ENCODE data around the gene QKI. TPM values are rescaled to one million over a fixed set of nuclear protein-coding genes. Genes with fewer than 3 reads are reported as not detected.
"Not testable (repeated sequence)": the region's sequence is repeated elsewhere in the genome, so short reads cannot be mapped to it uniquely, and the experiment has no call there.

QKI gene
- total RNA-seq: 10 to 100 TPM; 12.9 to 31.8 TPM
- long read RNA-seq, full-length matches to known transcripts: 8 of 9 reads
- long read RNA-seq, partial matches to known transcripts: 0 of 9 reads
- long read RNA-seq, other reads (novel, unspliced or antisense): 1 of 9 reads

DNA sequence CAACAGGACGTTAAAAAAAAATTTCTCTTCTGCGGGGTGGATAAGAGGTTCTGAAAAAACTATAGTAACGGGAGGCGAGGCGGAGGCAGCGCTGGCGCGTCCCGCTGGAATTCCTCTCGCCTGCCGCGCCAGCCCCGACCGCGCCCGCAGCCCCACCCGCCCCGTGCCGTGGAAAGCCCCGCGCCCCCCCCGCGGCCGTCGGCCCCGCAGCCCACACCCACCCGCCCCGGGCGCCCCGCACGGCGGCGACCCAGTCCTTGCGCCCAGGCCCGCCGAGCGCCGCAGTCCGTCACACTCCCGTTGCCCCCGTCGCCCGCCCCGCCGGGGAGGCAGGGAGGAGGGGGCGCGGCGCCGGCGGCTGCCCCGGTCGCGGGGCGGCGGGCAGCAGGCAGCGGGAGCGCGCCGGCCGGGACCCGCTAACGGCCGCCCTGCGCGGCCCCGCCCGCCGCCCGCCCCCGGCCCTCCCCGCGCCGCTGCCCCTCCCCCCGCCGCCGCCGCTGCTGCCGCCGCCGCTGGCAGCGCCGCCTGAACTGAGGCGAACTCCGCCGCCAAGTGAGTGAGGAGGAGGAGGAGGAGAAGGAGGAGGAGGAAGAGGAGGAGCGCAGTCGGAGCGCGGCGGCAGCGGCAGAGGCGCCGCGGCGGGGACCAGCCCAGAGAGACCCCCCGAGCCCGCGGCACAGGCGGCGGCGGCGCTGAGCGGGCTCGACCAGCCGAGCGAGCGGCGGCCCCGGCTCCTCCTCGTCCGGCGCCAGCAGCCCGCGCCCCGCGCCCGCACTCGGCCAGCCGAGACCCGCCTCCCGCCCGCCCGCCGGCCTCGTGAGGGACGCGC, at the start of gene QKI:
Gene QKI (plus strand): TSS at position 602 of the 829 bp plus-strand sequence. CDS start 476 bp downstream, outside the sequence.
- peak; percentile 75 to 83 for DNase-seq
- ATAC-seq: peak; percentile 45
- intact Hi-C loops (cut with DNase I, micrococcal nuclease): no loop called here

DNA sequence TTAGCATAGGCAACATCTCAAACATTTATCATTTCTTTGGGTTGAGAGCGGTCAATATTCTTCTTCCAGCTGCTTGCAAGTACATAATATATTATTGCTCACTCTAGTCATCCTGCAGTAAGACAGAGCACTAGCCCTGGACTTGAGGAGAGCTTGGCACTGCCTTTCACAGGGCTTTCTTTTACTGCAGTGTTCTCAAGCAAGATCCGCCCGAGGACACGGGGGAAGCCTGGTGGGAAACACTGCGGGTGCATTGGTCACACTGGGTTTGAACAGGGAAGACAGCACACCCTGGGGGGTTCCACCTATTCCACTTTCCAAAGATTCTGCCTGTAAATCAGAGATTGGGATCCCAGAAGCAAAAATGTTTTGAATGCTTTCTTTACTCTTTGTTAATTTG, 48.2 kb upstream of the QKI start:
- ATAC-seq (no peak), DNase-seq (no peak)
- intact Hi-C loops (cut with DNase I, micrococcal nuclease): no loop called here

DNA sequence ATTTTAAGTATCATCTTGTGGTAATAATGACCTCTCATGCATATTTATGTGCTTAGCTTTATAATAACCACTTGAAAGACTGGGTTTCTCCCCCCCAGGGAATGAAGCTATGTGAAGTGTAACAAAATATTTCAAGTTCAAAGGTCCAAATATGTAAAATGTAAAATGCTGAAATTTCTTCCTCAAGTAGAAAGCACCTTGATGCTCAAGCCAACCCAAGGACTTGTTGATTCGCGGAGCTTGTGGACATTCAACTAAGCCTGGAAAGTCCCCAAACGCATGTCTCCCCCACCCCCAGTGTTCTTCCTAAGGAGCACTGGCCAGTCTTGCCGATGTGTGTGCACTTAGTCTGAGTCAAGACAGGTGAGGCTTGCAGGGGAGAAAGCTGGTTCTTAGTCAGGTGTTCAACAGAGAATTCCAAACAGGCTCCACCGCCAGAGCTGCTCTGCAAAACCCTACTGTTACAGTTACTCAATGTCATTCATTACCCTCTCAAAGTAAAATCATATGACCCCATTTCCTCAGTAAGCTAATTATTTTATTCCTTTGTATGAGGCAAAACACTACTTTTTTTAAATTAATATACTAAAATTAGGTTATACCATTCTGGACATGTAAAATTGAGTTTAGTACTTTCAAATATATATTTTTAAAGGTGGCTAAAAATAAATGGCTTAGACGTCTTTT, 46.9 kb upstream of the QKI start:
- DNase-seq (no peak), ATAC-seq (no peak)
- intact Hi-C loops (cut with DNase I, micrococcal nuclease): no loop called here

DNA sequence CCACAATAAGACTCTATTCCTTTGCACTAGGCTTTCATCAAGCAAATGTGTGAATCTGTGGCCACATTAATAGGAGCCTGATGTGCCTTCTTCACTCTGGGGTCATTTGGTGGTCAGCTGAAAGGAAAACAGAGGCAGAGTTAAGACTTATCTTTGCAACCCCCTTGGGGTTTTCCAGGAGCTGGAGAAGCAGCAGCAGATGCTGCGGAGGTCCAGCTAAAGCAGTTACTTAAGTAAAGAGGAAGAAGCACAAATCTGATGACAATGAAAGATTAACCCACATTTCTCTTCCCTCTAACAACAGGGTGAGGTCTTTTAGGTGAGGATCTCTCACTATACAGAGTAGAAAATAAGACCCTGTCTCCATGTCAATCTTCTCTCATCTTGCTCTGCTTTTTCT, 45.4 kb upstream of the QKI start:
- ATAC-seq: no peak
- intact Hi-C loops (cut with DNase I, micrococcal nuclease): no loop called here
- DNase-seq: no peak

DNA sequence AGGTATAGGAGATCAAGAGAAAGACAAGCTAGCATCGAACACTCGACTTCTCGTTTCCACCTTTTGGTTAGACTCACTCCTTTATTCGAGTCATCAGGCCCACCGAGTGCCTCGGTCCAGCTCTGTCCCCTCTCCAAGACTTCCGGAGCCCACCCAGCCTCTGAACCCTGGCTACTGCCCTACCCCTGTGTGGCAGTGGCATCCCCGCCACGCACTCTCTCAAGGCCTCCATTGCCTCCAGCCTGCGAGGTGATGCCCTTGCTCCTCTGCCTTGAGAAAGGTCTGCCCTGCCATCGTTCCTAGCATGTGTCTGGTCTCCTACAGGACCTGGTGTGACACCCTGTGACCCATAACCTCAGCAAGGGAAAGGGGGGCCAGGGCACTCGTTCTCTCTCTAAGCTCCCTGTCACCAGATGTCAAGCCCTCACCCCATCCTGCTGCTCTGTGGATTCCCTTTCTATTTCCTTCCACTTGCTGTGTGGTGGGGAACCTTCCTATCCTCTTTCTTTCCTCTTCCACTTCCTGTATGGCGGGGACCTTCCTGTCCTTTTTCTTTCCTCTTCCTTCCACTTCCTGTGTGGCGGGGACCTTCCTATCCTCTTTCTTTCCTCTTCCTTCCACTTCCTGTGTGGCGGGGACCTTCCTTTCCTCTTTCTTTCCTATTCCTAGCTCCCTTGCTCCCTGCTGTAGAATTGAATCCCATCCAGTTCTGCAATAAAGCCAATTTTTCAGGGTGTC, 44.7 kb upstream of the QKI start:
- intact Hi-C loops (cut with DNase I, micrococcal nuclease): no loop called here

DNA sequence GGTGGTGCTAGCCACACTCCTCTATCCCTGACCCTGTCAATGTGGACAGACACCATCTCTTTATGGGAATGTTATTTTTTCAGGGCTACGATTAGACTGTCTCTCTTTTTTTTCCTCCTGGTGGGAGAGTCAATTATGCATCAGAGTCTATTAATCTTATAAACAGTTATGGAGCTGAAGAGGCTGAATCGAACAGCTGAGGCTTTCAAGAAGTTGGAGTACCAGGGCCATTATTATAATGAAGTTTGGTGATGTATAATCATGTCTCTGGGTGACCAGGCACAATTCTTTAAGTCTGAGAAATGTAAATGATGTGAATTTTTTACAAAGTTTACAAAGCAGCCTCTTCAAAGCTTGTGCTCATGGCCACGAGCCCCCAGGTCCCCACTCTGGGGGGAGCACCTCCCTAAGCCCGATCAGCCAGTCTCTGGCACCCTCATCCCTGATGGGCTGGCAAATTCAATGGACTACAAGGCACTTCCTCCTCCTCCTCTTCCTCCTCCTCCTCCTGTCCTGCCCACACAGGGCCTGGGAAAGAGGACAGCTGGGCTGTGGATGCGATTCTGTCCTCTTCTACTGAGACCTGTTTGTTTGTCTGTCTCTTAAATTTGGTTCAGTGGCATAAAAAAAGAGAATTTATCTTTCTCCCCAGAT, 43.9 kb upstream of the QKI start:
- ATAC-seq (no peak), DNase-seq (no peak)
- intact Hi-C loops (cut with DNase I, micrococcal nuclease): no loop called here

More for the DNA sequence above, 44.7 kb upstream of the QKI start:
- DNase-seq: no peak
- no peak for ATAC-seq

DNA sequence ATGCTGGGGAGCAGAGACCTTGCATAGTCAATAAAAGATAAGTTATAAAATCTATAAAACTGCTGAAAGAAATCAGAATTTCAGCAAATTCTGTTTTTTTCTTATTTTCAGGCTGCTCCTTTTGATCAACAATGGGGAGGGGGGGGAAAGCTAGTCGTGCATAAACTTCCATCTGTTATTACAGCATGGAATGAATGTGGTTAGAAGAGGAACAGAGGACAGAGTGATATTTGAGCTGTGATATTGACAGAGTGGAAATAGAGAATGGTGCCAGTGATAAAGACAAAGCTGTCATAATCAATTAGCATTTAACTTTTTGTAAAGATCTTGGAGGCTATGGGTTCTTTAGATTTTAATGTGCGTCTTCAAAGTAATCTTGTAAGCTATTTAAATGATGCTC, 43.4 kb upstream of the QKI start:
- no peak for DNase-seq
- intact Hi-C loops (cut with DNase I, micrococcal nuclease): no loop called here
- no peak for ATAC-seq

DNA sequence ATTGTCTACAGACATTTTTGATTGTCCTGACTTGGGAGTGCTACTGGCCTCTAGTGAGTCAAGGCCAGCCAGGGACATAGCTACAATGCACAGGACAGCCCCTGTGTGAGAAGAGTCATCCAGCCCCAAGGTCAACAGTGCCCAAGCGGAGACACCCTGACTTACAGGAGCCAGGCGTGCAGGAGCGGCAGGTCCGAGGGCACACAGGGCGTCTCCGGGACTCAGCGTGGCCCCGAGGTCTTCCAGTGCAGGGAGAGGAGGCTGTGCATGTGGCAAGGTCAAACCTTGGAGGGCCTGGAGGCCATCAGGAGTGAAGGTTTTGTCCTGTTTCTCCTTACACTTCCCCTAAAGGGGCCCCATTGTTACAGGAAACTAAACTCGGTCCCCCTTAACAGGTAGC, 41.3 kb upstream of the QKI start:
- DNase-seq (no peak), ATAC-seq (no peak)
- intact Hi-C loops (cut with DNase I, micrococcal nuclease): no loop called here

DNA sequence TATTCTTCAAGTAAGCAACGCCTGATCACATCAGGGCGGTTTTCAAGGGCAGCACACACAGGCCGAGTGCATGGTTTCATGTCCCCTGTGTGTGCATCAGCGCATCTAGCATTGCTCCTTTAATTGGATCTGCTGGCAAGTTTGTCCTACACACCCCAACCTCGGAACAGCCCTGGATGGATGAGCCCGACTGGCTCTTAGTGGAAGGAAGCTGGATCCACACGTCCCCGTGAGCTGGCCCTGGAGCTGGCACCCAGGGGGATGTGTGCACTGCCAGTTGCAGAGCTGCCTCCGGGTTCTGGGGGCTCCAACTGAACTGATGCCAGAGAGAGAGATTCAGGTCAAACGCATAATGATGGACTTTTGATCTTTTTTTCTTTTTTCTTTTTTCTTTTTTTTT, 39.2 kb upstream of the QKI start:
- ATAC-seq: no peak
- intact Hi-C loops (cut with DNase I, micrococcal nuclease): no loop called here
- DNase-seq: no peak

DNA sequence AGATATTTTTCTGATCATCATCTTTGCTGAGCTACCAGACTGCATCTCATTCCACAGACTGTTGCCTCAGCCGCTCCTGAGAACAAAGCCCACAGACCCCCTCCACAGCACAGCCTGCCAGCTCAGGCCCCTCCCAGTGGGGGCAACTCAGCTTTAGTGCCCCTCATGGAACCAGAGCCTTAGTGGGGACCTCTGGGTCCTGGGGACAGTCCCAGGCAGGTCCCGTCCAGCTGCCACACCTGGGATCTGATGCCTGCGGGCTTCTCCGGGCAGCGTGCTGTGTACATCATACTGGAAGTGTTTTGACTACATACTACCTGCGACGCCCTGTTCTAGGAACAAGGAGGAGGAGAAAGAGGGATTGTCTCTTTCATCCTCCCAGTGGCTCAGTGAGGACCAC, 38.3 kb upstream of the QKI start:
- intact Hi-C loops (cut with DNase I, micrococcal nuclease): no loop called here
- no peak for DNase-seq
- ATAC-seq: no peak

DNA sequence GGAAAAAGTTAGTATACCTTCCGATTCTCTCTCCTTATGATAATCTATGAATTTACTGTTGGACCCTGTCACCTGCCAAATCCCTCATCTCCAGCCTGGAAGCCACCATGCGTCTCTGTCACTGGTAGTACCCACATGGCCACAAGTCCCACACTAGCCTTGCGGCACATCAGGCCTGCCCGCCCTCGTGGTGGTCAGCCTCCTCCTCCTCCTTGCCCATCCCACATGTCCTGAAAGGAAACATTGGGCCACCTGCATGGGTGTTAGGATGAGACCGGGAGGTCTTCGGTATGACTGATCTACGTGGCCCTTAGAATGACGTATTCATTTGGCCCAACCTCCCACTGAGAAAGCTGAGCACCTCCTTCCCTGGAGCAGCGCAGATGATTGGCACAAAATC, 37.0 kb upstream of the QKI start:
- DNase-seq (no peak), ATAC-seq (no peak)
- intact Hi-C loops (cut with DNase I, micrococcal nuclease): no loop called here

DNA sequence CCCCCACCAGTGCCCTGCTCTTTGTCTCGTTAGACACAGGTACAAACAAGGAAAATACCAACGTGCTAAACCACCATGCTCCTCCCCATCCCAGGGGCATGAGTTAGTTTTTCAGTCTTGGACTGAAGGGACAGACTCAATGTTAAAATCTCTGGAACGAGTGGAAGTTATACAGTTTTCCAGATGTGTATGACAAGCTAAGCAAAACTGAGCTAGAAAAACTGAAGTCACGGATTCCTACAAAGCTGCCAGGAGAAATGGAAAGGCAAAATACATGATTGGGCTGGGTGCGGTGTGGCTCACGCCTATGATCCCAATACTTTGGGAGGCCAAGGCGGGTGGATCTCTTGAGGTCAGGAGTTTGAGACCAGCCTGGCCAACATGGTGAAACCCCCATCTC, 34.3 kb upstream of the QKI start:
- DNase-seq (no peak), ATAC-seq (no peak)
- intact Hi-C loops (cut with DNase I, micrococcal nuclease): no loop called here

DNA sequence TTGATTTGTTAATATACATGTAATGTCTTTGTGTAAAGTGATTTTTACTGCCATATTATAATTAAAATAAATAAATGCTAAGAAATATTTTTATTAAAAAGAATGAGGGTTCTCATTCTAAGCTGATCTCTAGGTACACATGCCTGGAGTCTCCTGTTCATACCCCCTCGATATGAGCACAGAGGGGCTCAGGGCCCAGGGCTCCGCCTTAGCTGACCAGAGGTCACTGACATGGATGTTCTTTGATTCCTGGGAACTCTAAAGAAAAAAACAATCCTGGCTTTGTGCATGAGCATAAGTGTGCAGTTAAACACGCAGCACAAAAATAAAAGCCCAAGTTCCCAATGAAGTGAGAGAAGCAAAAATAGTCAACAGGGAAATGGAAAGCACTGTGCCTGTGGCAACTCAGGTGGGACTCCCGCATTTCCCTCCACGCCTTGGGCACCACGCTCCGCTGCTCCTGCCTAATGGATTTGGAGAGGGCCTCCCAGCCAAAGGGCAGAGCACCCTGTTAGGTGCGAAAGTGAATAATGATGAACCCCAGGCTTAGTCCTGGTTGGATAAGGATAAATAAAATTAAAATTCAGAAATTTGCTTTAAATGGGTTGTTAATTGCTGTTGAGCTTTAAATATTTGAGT, 33.3 kb upstream of the QKI start:
- ATAC-seq (no peak), DNase-seq (no peak)
- intact Hi-C loops (cut with DNase I, micrococcal nuclease): no loop called here

DNA sequence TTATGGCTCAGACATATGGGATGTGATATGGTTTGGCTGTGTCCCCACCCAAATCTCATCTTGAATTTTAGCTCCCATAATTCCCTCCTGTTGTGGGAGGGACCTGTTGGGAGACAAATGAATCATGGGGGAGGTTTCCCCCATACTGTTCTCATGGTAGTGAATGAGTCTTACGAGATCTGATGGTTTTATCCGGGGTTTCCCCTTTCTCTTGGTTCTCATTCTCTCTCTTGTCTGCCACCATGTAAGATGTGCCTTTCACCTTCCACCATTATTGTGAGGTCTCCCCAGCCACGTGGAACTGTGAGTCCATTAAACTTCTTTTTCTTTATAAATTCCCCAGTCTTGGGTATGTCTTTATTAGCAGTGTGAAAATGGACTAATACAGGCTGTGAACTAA, 31.1 kb upstream of the QKI start:
- intact Hi-C loops (cut with DNase I, micrococcal nuclease); DNase-seq; ATAC-seq: not testable (repeated sequence)

DNA sequence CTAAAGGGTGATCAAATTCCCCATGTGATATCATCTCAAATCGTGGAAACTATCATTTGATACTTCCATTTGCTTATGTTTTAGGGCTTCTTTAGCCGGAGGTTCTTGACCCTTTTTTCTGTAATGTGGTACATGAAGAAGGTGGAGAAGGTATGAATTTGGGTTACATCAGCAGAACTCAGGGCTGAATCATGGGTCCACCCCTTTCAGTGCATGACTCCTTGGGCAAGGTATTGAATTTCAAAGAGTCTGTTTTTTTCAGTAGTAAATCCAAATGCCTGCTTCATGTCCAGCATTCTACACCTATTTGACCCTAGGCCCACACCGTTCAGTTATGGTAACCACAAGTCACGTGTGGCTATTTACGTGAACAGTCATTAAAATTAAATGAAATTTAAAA, 30.6 kb upstream of the QKI start:
- DNase-seq (no peak), ATAC-seq (no peak)
- intact Hi-C loops (cut with DNase I, micrococcal nuclease): no loop called here

DNA sequence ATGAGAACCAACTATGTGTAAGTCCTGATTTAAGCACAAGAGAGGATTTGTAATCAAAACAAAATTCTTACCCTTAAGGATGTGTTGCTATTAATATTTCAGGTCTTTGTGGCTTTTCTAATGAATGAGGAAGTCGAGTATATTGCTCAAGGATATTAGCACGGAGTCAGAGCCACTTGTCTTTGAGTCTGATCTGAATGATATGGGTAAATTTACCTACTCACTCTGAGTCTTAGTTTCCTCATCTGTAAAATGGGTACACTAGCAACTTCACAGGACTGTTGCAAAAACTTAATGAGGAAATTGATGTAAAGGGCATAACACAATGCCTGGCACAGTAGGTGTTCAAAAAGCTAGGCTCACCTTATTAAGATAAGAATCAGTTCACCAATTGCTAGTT, 30.0 kb upstream of the QKI start:
- intact Hi-C loops (cut with DNase I, micrococcal nuclease): no loop called here
- DNase-seq (no peak), ATAC-seq (no peak)

DNA sequence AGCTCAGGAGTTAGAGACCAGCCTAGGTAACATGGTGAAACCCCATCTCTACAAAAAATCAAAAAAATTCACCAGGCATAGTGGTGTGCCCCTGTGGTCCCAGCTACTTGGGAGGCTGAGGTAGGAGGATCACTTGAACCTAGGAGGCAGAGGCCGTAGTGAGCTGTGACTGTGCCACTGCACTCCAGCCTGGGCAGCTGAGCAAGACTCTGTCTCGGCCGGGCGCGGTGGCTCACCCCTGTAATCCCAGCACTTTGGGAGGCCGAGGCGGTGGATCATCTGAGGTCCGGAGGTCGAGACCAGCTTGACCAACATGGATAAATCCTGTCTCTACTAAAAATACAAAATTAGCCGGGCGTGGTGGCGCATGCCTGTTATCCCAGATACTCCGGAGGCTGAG, 29.0 kb upstream of the QKI start:
- DNase-seq; intact Hi-C loops (cut with DNase I, micrococcal nuclease); ATAC-seq: not testable (repeated sequence)

DNA sequence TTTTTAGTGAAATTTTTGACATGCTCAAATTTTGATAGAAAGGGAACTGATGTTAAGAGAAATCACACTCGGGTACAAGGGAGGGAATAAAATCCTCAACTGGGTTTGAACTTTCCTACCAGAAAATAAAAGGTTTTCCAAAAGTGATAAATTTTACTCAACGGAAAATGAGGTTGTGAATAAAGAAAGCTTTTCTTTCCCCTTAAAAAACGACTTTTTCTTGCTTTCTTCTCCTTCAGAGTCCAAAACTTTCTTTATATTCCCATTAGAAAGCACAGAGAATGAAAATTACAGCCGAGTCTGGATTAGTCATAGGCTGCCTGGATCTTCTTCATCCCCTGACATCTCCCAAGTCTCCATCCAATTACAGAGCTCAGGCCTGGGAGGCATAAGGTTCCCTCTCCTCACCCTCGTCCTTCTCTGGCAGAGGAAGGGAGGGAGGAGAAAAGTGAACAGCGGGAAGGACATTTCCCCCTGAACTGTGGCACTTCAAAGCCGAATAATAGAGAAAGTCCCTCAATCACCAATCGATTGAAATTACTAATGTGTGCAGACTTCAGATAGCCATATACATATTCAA, 28.1 kb upstream of the QKI start:
- ATAC-seq: no peak

More for the DNA sequence above, 28.1 kb upstream of the QKI start:
- intact Hi-C loops (cut with DNase I, micrococcal nuclease): no loop called here
- DNase-seq: no peak
